ENCODE results near the gene RAB38.

DNA sequence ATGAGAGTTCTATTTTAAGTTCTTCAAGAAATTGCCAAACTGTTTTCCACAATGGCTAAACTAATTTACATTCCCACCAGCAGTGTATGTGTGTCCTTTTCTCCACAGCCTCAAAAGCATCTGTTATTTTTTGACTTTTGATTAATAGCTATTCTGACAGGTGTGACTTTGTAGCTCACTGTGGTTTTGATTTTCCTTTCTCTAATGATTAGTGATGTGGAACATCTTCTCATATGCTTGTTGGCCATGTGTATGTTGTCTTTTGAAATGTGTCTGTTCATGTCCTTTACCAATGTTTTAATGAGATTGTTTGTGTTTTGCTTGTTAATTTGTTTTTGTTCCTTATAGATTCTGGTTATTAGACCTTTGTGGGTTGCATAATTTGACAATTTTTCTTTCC, 18.0 kb upstream of the RAB38 start:
- no peak for TF ChIP-seq POLR2AphosphoS5 (IDR thresholded peaks at IDR 0.05)
- TF ChIP-seq, protein P1, sequence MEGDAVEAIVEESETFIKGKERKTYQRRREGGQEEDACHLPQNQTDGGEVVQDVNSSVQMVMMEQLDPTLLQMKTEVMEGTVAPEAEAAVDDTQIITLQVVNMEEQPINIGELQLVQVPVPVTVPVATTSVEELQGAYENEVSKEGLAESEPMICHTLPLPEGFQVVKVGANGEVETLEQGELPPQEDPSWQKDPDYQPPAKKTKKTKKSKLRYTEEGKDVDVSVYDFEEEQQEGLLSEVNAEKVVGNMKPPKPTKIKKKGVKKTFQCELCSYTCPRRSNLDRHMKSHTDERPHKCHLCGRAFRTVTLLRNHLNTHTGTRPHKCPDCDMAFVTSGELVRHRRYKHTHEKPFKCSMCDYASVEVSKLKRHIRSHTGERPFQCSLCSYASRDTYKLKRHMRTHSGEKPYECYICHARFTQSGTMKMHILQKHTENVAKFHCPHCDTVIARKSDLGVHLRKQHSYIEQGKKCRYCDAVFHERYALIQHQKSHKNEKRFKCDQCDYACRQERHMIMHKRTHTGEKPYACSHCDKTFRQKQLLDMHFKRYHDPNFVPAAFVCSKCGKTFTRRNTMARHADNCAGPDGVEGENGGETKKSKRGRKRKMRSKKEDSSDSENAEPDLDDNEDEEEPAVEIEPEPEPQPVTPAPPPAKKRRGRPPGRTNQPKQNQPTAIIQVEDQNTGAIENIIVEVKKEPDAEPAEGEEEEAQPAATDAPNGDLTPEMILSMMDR (IDR thresholded peaks at IDR 0.05) = no peak

Measured in esophagus muscularis mucosa (tissue), 3 donors.